Measurements from ENCODE around the gene ARHGAP18.

DNA sequence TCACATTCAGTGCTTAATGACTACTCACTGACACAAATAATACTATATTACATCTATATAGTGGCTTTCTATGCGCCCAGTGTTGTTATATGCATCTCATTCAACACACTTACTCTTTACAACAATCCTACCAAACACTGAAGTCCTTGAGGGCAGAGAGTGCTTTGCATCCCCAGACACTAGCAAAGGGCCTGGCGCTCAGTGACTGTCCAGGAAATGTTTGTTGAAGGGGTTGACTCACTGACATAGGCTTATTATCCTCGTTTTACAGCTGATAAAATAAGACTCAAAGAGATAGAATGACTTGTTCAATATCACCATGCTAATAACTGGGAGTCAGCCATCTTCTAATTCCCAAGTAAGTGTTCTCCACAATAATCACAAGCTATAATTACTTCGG lies 163.3 kb downstream of the ARHGAP18 start:
- TF ChIP-seq, protein P1, sequence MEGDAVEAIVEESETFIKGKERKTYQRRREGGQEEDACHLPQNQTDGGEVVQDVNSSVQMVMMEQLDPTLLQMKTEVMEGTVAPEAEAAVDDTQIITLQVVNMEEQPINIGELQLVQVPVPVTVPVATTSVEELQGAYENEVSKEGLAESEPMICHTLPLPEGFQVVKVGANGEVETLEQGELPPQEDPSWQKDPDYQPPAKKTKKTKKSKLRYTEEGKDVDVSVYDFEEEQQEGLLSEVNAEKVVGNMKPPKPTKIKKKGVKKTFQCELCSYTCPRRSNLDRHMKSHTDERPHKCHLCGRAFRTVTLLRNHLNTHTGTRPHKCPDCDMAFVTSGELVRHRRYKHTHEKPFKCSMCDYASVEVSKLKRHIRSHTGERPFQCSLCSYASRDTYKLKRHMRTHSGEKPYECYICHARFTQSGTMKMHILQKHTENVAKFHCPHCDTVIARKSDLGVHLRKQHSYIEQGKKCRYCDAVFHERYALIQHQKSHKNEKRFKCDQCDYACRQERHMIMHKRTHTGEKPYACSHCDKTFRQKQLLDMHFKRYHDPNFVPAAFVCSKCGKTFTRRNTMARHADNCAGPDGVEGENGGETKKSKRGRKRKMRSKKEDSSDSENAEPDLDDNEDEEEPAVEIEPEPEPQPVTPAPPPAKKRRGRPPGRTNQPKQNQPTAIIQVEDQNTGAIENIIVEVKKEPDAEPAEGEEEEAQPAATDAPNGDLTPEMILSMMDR (IDR thresholded peaks at IDR 0.05): no peak
- TF ChIP-seq EP300 (IDR thresholded peaks at IDR 0.05) (no peak), POLR2A (IDR thresholded peaks at IDR 0.05) (no peak)
